ENCODE data around the gene TAS2R30. TPM values are rescaled to one million over a fixed set of nuclear protein-coding genes. Genes with fewer than 3 reads are reported as not detected.

TAS2R30 gene
- total and polyA plus RNA-seq, 4 experiments from 2014 or later = 2.9 to 3.8 TPM; not detected in 2

GRCh38 chr12:11154400-11154925 lies 20.0 kb upstream of the TAS2R30 start:
- no peak overlapping the region for H3K4me3 Mint-ChIP-seq

GRCh38 chr12:11152725-11153124 lies 18.3 kb upstream of the TAS2R30 start:
- H3K27me3 Mint-ChIP-seq = no peaks in the 10 kb centered on the region

More at GRCh38 chr12:11154400-11154925, 20.0 kb upstream of the TAS2R30 start:
- H3K9me3 Mint-ChIP-seq = peaks cover 0 to 23% (median 7%) of the 10 kb centered on the region in 8 donors
- H3K9me3 ChIP-seq (ENCODE audit: control insufficient read depth in 1 of 2, low read length in 2 of 2) = no peaks in the 10 kb centered on the region
- H3K4me1 Mint-ChIP-seq = peaks cover 8 to 17% (median 14%) of the 10 kb centered on the region in 4 donors
- POLR2A ChIA-PET (ENCODE audit: partially characterized antibody) = interaction anchor here (1.4 kb wide), 1 partner anchor 17 kb away, joined by 5 read pairs; no protein-coding TSS in a partner anchor
- no peak overlapping the region for H3K4me3 ChIP-seq (ENCODE audit: low read length in 2 of 2)
- H3K4me1 ChIP-seq (ENCODE audit: insufficient read depth, low read length) = no peaks in the 10 kb centered on the region
- no peak overlapping the region for H3K27ac Mint-ChIP-seq
- no peak overlapping the region for H3K27ac ChIP-seq (ENCODE audit: low read depth, low read length)
- H3K36me3 ChIP-seq (ENCODE audit: insufficient read depth, low read length) = no peaks in the 10 kb centered on the region
- H3K27me3 Mint-ChIP-seq = no peaks in the 10 kb centered on the region
- no peaks in the 10 kb centered on the region for H3K27me3 ChIP-seq (ENCODE audit: insufficient read depth, low read length)
- intact Hi-C loops (cut with micrococcal nuclease) = no loop called here
- no peak for DNase-seq
- peaks cover 33 to 53% of the 10 kb centered on the region in 2 donors for H3K36me3 Mint-ChIP-seq
- CTCF ChIA-PET (ENCODE audit: partially characterized antibody) = no interaction called here

GRCh38 chr12:11150832-11151231 lies 16.4 kb upstream of the TAS2R30 start:
- H3K9me3 ChIP-seq (ENCODE audit: control insufficient read depth in 1 of 2, low read length in 2 of 2) = no peaks in the 10 kb centered on the region
- DNase-seq = no peak
- no peaks in the 10 kb centered on the region for H3K27me3 ChIP-seq (ENCODE audit: insufficient read depth, low read length)
- no peaks in the 10 kb centered on the region for H3K36me3 ChIP-seq (ENCODE audit: insufficient read depth, low read length)
- CTCF ChIA-PET (ENCODE audit: partially characterized antibody) = no interaction called here
- H3K27me3 Mint-ChIP-seq = no peaks in the 10 kb centered on the region
- H3K36me3 Mint-ChIP-seq = peaks cover 20 to 38% of the 10 kb centered on the region in 2 donors
- H3K4me1 ChIP-seq (ENCODE audit: insufficient read depth, low read length) = no peaks in the 10 kb centered on the region
- POLR2A ChIA-PET (ENCODE audit: partially characterized antibody) = no interaction called here
- H3K4me3 ChIP-seq (ENCODE audit: low read length in 2 of 2) = no peak overlapping the region
- H3K27ac ChIP-seq (ENCODE audit: low read depth, low read length) = no peak overlapping the region
- intact Hi-C loops (cut with micrococcal nuclease) = no loop called here
- no peak overlapping the region for H3K4me3 Mint-ChIP-seq
- peaks cover 0 to 8% (median 3%) of the 10 kb centered on the region in 4 donors for H3K4me1 Mint-ChIP-seq
- H3K27ac Mint-ChIP-seq = no peak overlapping the region
- peaks cover 0 to 18% (median 4%) of the 10 kb centered on the region in 8 donors for H3K9me3 Mint-ChIP-seq

More at GRCh38 chr12:11152725-11153124, 18.3 kb upstream of the TAS2R30 start:
- no peaks in the 10 kb centered on the region for H3K27me3 ChIP-seq (ENCODE audit: insufficient read depth, low read length)
- DNase-seq = no peak
- Mint-ChIP-seq H3K4me1 (peaks cover 2 to 11% (median 6%) of the 10 kb centered on the region in 4 donors), H3K36me3 (peaks cover 22 to 41% of the 10 kb centered on the region in 2 donors), H3K27ac (no peak overlapping the region), H3K9me3 (peaks cover 0 to 23% (median 7%) of the 10 kb centered on the region in 8 donors), H3K4me3 (no peak overlapping the region)
- no peak overlapping the region for H3K27ac ChIP-seq (ENCODE audit: low read depth, low read length)
- ChIA-PET CTCF (ENCODE audit: partially characterized antibody) (no interaction called here), POLR2A (ENCODE audit: partially characterized antibody) (interaction anchor here (0.7 kb wide), 1 partner anchor 18 kb away, joined by 3 read pairs; the partner anchor contains the start of gene SMIM10L1)
- intact Hi-C loops (cut with micrococcal nuclease) = no loop called here
- no peaks in the 10 kb centered on the region for H3K9me3 ChIP-seq (ENCODE audit: control insufficient read depth in 1 of 2, low read length in 2 of 2)
- H3K4me3 ChIP-seq (ENCODE audit: low read length in 2 of 2) = no peak overlapping the region
- no peaks in the 10 kb centered on the region for H3K4me1 ChIP-seq (ENCODE audit: insufficient read depth, low read length)
- no peaks in the 10 kb centered on the region for H3K36me3 ChIP-seq (ENCODE audit: insufficient read depth, low read length)

- Mint-ChIP-seq H3K9me3 (peaks cover 0 to 27% (median 10%) of the 10 kb centered on the region in 8 donors), H3K4me3 (no peak overlapping the region), H3K4me1 (peaks cover 2 to 19% (median 14%) of the 10 kb centered on the region in 4 donors), H3K27ac (no peak overlapping the region), H3K36me3 (peaks cover 29 to 43% of the 10 kb centered on the region in 2 donors), H3K27me3 (no peaks in the 10 kb centered on the region)
- Histone ChIP-seq H3K36me3 (ENCODE audit: insufficient read depth, low read length) (no peaks in the 10 kb centered on the region), H3K27me3 (ENCODE audit: insufficient read depth, low read length) (no peaks in the 10 kb centered on the region), H3K27ac (ENCODE audit: low read depth, low read length) (no peak overlapping the region), H3K9me3 (ENCODE audit: control insufficient read depth in 1 of 2, low read length in 2 of 2) (no peaks in the 10 kb centered on the region), H3K4me1 (ENCODE audit: insufficient read depth, low read length) (no peaks in the 10 kb centered on the region), H3K4me3 (ENCODE audit: low read length in 2 of 2) (no peak overlapping the region)
- intact Hi-C loops (cut with micrococcal nuclease) = no loop called here
- ChIA-PET CTCF (ENCODE audit: partially characterized antibody) (no interaction called here), POLR2A (ENCODE audit: partially characterized antibody) (no interaction called here)
- no peak for DNase-seq
Measured at GRCh38 chr12:11147420-11147819, 13.0 kb upstream of the TAS2R30 start.

- H3K9me3 ChIP-seq (ENCODE audit: control insufficient read depth in 1 of 2, low read length in 2 of 2) = no peaks in the 10 kb centered on the region
- Mint-ChIP-seq H3K27me3 (no peaks in the 10 kb centered on the region), H3K9me3 (peaks cover 0 to 22% (median 6%) of the 10 kb centered on the region in 8 donors), H3K4me3 (no peak overlapping the region), H3K4me1 (peaks cover 17 to 25% (median 20%) of the 10 kb centered on the region in 4 donors), H3K27ac (no peak overlapping the region), H3K36me3 (peaks cover 29 to 54% of the 10 kb centered on the region in 2 donors)
- ChIA-PET CTCF (ENCODE audit: partially characterized antibody) (no interaction called here), POLR2A (ENCODE audit: partially characterized antibody) (interaction anchor here (0.6 kb wide), 1 partner anchor 525 kb away, joined by 3 read pairs; no protein-coding TSS in a partner anchor)
- no peak overlapping the region for H3K4me3 ChIP-seq (ENCODE audit: low read length in 2 of 2)
- H3K36me3 ChIP-seq (ENCODE audit: insufficient read depth, low read length) = no peaks in the 10 kb centered on the region
- intact Hi-C loops (cut with micrococcal nuclease) = no loop called here
- DNase-seq = no peak
- no peaks in the 10 kb centered on the region for H3K27me3 ChIP-seq (ENCODE audit: insufficient read depth, low read length)
- H3K27ac ChIP-seq (ENCODE audit: low read depth, low read length) = no peak overlapping the region
- H3K4me1 ChIP-seq (ENCODE audit: insufficient read depth, low read length) = no peaks in the 10 kb centered on the region
Measured at GRCh38 chr12:11144297-11144696, 9.9 kb upstream of the TAS2R30 start.

GRCh38 chr12:11143352-11143751 lies 8.9 kb upstream of the TAS2R30 start:
- Histone ChIP-seq H3K36me3 (ENCODE audit: insufficient read depth, low read length) (no peaks in the 10 kb centered on the region), H3K4me1 (ENCODE audit: insufficient read depth, low read length) (no peaks in the 10 kb centered on the region), H3K27ac (ENCODE audit: low read depth, low read length) (no peak overlapping the region), H3K4me3 (ENCODE audit: low read length in 2 of 2) (no peak overlapping the region), H3K9me3 (ENCODE audit: control insufficient read depth in 1 of 2, low read length in 2 of 2) (no peaks in the 10 kb centered on the region), H3K27me3 (ENCODE audit: insufficient read depth, low read length) (no peaks in the 10 kb centered on the region)
- H3K27ac Mint-ChIP-seq = peak overlapping the region in 1 of 7 donors; percentile 20
- peak overlapping the region in 1 of 8 donors; percentile 5 for H3K4me3 Mint-ChIP-seq
- ChIA-PET CTCF (ENCODE audit: partially characterized antibody) (no interaction called here), POLR2A (ENCODE audit: partially characterized antibody) (no interaction called here)
- H3K36me3 Mint-ChIP-seq = peaks cover 29 to 54% of the 10 kb centered on the region in 2 donors
- peaks cover 0 to 22% (median 6%) of the 10 kb centered on the region in 8 donors for H3K9me3 Mint-ChIP-seq
- DNase-seq = no peak
- intact Hi-C loops (cut with micrococcal nuclease) = no loop called here
- no peaks in the 10 kb centered on the region for H3K27me3 Mint-ChIP-seq
- peaks cover 17 to 25% (median 20%) of the 10 kb centered on the region in 4 donors for H3K4me1 Mint-ChIP-seq

GRCh38 chr12:11136075-11136474 lies 1.6 kb upstream of the TAS2R30 start:
- Histone ChIP-seq H3K27ac (ENCODE audit: low read depth, low read length) (no peak overlapping the region), H3K27me3 (ENCODE audit: insufficient read depth, low read length) (no peaks in the 10 kb centered on the region), H3K4me1 (ENCODE audit: insufficient read depth, low read length) (no peaks in the 10 kb centered on the region), H3K4me3 (ENCODE audit: low read length in 2 of 2) (no peak overlapping the region), H3K36me3 (ENCODE audit: insufficient read depth, low read length) (no peaks in the 10 kb centered on the region), H3K9me3 (ENCODE audit: control insufficient read depth in 1 of 2, low read length in 2 of 2) (no peaks in the 10 kb centered on the region)
- H3K9me3 Mint-ChIP-seq = peaks cover 0 to 2% (median 0%) of the 10 kb centered on the region in 8 donors
- intact Hi-C loops (cut with micrococcal nuclease) = no loop called here
- DNase-seq = no peak
- peak overlapping the region in 1 of 7 donors; percentile 1 for H3K27ac Mint-ChIP-seq
- ChIA-PET POLR2A (ENCODE audit: partially characterized antibody) (no interaction called here), CTCF (ENCODE audit: partially characterized antibody) (no interaction called here)
- peaks cover 21 to 30% (median 24%) of the 10 kb centered on the region in 4 donors for H3K4me1 Mint-ChIP-seq
- H3K36me3 Mint-ChIP-seq = peaks cover 2 to 31% of the 10 kb centered on the region in 2 donors
- H3K4me3 Mint-ChIP-seq = no peak overlapping the region
- H3K27me3 Mint-ChIP-seq = no peaks in the 10 kb centered on the region
